Stimulated activated naive CD8-positive, alpha-beta T cell treated with anti-CD3 and anti-CD28 coated beads, Interleukin-15, Interleukin-2, amounts not matched to agents 100 ng/mL and 50 ng/mL, for 24 hours (primary cell): ENCODE results near the gene TBC1D22A.
"Not testable (repeated sequence)": the region's sequence is repeated elsewhere in the genome, so short reads cannot be mapped to it uniquely, and the experiment has no call there.

Experiments used
- H3K27ac Mint-ChIP-seq: one replicate; pipeline ENCODE4 v1.8.0; 2021; ENCODE audit warnings: mild to moderate bottlenecking, mixed read lengths
- H3K27me3 Mint-ChIP-seq: one replicate; pipeline ENCODE4 v1.8.0; 2021; ENCODE audit warnings: mixed read lengths
- H3K36me3 Mint-ChIP-seq: one replicate; pipeline ENCODE4 v1.8.0; 2021; ENCODE audit warnings: low read depth, mixed read lengths
- H3K4me1 Mint-ChIP-seq: one replicate; pipeline ENCODE4 v1.8.0; 2021; ENCODE audit warnings: low read depth, mixed read lengths
- H3K4me3 Mint-ChIP-seq: one replicate; pipeline ENCODE4 v1.8.0; 2021; ENCODE audit warnings: mild to moderate bottlenecking, mixed read lengths
- H3K9me3 Mint-ChIP-seq: one replicate; pipeline ENCODE4 v1.8.0; 2021; ENCODE audit warnings: mixed read lengths

The TBC1D22A gene

GRCh38 chr22:46734213-46734722, 28.2 kb upstream of the TBC1D22A start:
- Mint-ChIP-seq H3K27ac (peak overlapping the region; percentile 99), H3K36me3 (peaks cover 25% of the 10 kb centered on the region), H3K4me1 (peaks cover 71% of the 10 kb centered on the region), H3K4me3 (peak overlapping the region; percentile 96)
- H3K9me3 Mint-ChIP-seq, H3K27me3 Mint-ChIP-seq: not testable (repeated sequence)

- Mint-ChIP-seq H3K27me3 (no peaks in the 10 kb centered on the region), H3K36me3 (peaks cover 21% of the 10 kb centered on the region), H3K4me1 (peaks cover 74% of the 10 kb centered on the region), H3K27ac (peak overlapping the region; percentile 99), H3K9me3 (no peaks in the 10 kb centered on the region), H3K4me3 (peak overlapping the region; percentile 96)
Measured at GRCh38 chr22:46734830-46735453, 27.5 kb upstream of the TBC1D22A start.

DNA sequence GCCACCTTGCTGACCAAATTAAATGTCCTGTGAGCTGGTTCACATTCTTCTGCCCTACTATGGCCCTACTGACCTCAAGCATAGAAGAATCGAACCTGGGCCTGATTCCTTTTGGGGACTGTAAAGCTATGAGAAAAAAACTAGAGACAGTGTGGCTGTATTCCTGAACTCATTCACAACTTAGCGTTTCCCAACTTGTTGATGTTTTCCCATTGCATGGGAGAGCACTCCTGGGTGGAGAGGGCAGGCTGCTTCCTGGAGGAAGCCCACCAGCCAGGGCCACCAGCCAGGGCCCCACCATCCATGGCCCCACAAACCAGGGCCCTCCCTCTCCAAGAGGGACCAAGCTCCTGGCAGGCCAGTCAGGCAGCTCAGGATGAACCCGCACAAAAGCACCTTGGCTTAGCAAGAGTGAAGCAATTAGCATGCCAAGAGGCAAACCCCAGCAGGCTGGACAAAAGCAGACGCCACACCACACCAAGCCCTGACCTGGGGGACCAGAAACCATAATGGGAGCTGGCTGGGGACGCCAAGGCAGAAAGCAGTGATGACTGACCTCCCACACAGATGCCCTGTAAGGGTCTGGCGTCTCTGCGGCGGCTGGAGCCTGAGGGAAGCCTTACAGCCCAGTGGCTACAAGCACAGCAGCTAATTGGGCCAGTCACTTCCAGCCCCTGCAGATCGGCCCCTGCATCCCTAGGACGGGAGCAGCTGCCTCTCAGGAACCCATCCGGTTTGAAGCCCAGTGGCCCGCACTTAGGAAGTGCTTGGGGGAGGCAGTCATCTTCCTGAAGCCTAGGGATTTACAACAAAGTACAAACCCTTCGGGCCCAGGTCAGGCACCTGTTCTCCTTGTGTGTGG, 26.5 kb upstream of the TBC1D22A start:
- no peaks in the 10 kb centered on the region for H3K27me3 Mint-ChIP-seq
- H3K4me3 Mint-ChIP-seq = peak overlapping the region; percentile 96
- H3K27ac Mint-ChIP-seq = peak overlapping the region; percentile 99
- H3K9me3 Mint-ChIP-seq = no peaks in the 10 kb centered on the region
- peaks cover 21% of the 10 kb centered on the region for H3K36me3 Mint-ChIP-seq
- peaks cover 75% of the 10 kb centered on the region for H3K4me1 Mint-ChIP-seq

DNA sequence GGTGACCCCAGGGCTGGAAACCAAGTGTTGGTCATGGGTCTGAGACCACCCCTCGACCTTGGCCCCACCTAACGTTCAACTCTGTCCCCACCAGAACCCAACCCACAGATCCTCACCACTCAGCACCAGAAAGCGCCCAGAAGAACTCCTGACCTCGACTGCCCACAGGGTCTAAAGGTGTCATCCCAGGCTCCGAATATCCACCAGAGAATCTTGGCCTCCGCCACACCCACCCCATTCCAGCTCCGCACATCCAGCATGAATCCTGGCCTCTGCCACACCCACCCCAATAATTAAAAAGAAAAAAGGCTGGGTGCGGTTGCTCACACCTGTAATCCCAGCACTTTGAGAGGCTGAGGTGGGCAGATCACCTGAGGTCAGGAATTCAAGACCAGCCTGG, 25.7 kb upstream of the TBC1D22A start:
- Mint-ChIP-seq H3K27me3 (no peaks in the 10 kb centered on the region), H3K36me3 (peaks cover 17% of the 10 kb centered on the region), H3K9me3 (no peaks in the 10 kb centered on the region), H3K4me3 (peak overlapping the region; percentile 96), H3K4me1 (peaks cover 68% of the 10 kb centered on the region), H3K27ac (peak overlapping the region; percentile 99)

GRCh38 chr22:46737105-46737975, 25.1 kb upstream of the TBC1D22A start:
- peak overlapping the region; percentile 96 for H3K4me3 Mint-ChIP-seq
- no peaks in the 10 kb centered on the region for H3K27me3 Mint-ChIP-seq
- peaks cover 61% of the 10 kb centered on the region for H3K4me1 Mint-ChIP-seq
- H3K36me3 Mint-ChIP-seq = peaks cover 11% of the 10 kb centered on the region
- H3K9me3 Mint-ChIP-seq = no peaks in the 10 kb centered on the region
- H3K27ac Mint-ChIP-seq = peak overlapping the region; percentile 99

- H3K4me1 Mint-ChIP-seq = peaks cover 56% of the 10 kb centered on the region
- peaks cover 8% of the 10 kb centered on the region for H3K36me3 Mint-ChIP-seq
- peak within 1 kb of the TSS; percentile 99 for H3K27ac Mint-ChIP-seq
- H3K4me3 Mint-ChIP-seq = peak within 1 kb of the TSS; percentile 96
- no peaks in the 10 kb centered on the region for H3K27me3 Mint-ChIP-seq
- peaks cover 4% of the 10 kb centered on the region for H3K9me3 Mint-ChIP-seq
Measured at GRCh38 chr22:46737976-46738646, 24.3 kb upstream of the TBC1D22A start, which contains the start of gene CERK. Gene CERK (minus strand): TSS chr22:46738252. CDS start chr22:46738148, 104 bp downstream.

- Mint-ChIP-seq H3K9me3 (peaks cover 4% of the 10 kb centered on the region), H3K27ac (peak overlapping the region; percentile 88), H3K27me3 (no peaks in the 10 kb centered on the region), H3K36me3 (peaks cover 8% of the 10 kb centered on the region), H3K4me1 (peaks cover 56% of the 10 kb centered on the region), H3K4me3 (peak overlapping the region; percentile 83)
Measured at GRCh38 chr22:46738647-46739093, 23.8 kb upstream of the TBC1D22A start.

DNA sequence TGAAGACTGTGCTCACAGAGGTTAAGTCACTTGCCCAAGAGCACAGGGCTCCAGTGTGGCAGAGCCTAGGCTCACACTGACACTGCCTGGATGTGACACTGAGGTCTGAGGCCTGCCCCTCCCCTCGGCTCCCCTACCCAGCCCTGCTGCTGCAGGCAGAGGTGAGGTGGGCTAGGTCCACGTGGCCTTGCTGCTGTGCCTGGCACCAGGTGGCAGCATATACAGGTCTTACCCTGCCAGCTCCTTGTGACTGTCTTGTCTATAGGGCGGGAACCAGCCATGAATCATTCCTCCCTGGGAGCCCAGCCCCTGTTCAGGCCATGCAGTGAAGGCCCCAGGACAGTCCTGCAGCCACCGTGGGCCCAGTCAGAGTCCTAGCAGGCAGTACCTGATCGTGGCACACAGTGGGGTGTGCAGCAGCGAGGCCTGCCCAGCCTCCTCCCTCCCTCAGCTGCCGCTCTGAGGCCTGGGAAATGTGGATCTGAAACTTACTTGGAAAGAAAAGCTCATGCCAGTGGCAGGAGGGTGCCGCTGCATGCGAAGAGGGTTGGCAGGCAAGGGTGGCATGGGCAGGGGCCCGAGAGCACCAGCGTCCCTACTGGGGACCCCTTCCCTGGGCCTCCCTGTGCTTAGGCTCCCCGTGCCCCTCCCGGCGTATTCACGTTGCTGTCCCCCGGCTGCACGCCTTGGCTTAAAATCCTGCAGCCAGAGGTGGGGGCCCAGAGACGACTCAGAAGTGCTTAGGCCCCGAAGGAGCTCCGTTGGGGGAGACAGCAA, 23.2 kb upstream of the TBC1D22A start:
- Mint-ChIP-seq H3K36me3 (peaks cover 8% of the 10 kb centered on the region), H3K27me3 (no peaks in the 10 kb centered on the region), H3K4me3 (peak overlapping the region; percentile 83), H3K9me3 (peaks cover 4% of the 10 kb centered on the region), H3K4me1 (peaks cover 52% of the 10 kb centered on the region), H3K27ac (peak overlapping the region; percentile 88)

- Mint-ChIP-seq H3K36me3 (no peaks in the 10 kb centered on the region), H3K27me3 (no peaks in the 10 kb centered on the region), H3K4me3 (no peak overlapping the region), H3K27ac (peak overlapping the region; percentile 73), H3K4me1 (peaks cover 33% of the 10 kb centered on the region), H3K9me3 (peaks cover 4% of the 10 kb centered on the region)
Measured at GRCh38 chr22:46740910-46741780, 21.3 kb upstream of the TBC1D22A start.

GRCh38 chr22:46741974-46742519, 20.4 kb upstream of the TBC1D22A start:
- Mint-ChIP-seq H3K27ac (no peak overlapping the region), H3K4me3 (no peak overlapping the region), H3K27me3 (no peaks in the 10 kb centered on the region), H3K36me3 (no peaks in the 10 kb centered on the region), H3K9me3 (peaks cover 4% of the 10 kb centered on the region), H3K4me1 (peaks cover 25% of the 10 kb centered on the region)

GRCh38 chr22:46742576-46743221, 19.8 kb upstream of the TBC1D22A start:
- Mint-ChIP-seq H3K4me3 (no peak overlapping the region), H3K27ac (no peak overlapping the region), H3K4me1 (peaks cover 22% of the 10 kb centered on the region)

DNA sequence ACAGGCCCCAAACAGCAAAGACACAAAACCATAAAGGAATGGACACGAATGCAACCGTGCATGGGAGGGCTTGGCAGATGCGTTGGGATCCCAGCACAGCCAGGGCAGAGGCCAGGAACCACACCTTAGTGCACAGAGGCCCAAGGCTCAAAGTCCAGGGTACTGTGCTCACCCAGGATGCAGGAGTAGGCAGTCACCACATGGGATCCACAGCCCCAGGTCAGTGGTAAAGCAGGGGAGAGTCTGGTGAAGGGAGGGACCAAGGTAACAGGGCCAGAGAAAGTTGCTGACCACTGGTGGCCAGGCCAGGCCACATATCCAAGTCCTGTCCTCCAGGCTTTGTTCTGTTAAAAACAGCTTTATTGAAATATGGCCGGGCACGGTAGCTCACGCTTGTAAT, 17.9 kb upstream of the TBC1D22A start:
- peaks cover 24% of the 10 kb centered on the region for H3K4me1 Mint-ChIP-seq
- H3K27ac Mint-ChIP-seq = no peak overlapping the region
- no peaks in the 10 kb centered on the region for H3K36me3 Mint-ChIP-seq
- no peak overlapping the region for H3K4me3 Mint-ChIP-seq
- no peaks in the 10 kb centered on the region for H3K27me3 Mint-ChIP-seq
- peaks cover 4% of the 10 kb centered on the region for H3K9me3 Mint-ChIP-seq

More at GRCh38 chr22:46742576-46743221, 19.8 kb upstream of the TBC1D22A start:
- Mint-ChIP-seq H3K9me3 (peaks cover 4% of the 10 kb centered on the region), H3K36me3 (no peaks in the 10 kb centered on the region), H3K27me3 (no peaks in the 10 kb centered on the region)
